HAP-1 (cell line): Measurements from ENCODE around the gene LRRC71.

ENCODE experiments used
- DNase-seq, 2 experiments: peaks; one replicate each; pipeline ENCODE4 v3.0.0-alpha.2; 2016 to 2020; ENCODE audit warnings: low spot score in 2 of 2
- H3K27me3 ChIP-seq: fragments of 250-450 bp; sonication (Bioruptor Pico); 2 replicates; pipeline ENCODE4 v1.5.1; 2020; ENCODE audit warnings: low read depth, mild to moderate bottlenecking, moderate library complexity
- H3K36me3 ChIP-seq: fragments of 250-450 bp; sonication (Bioruptor Pico); replicated peaks from 2 replicates; pipeline ENCODE4 v1.5.1; 2020; ENCODE audit warnings: mild to moderate bottlenecking
- H3K4me1 ChIP-seq: fragments of 250-450 bp; sonication (Bioruptor Pico); 2 replicates; pipeline ENCODE4 v1.5.1; 2020; ENCODE audit warnings: mild to moderate bottlenecking
- H3K4me3 ChIP-seq: fragments of 250-450 bp; sonication (Bioruptor Pico); 2 replicates; pipeline ENCODE4 v1.5.1; 2020; ENCODE audit warnings: mild to moderate bottlenecking, moderate library complexity
- H3K9me3 ChIP-seq: fragments of 250-450 bp; sonication (Bioruptor Pico); 2 replicates; pipeline ENCODE4 v1.5.1; 2020; ENCODE audit warnings: mild to moderate bottlenecking, moderate library complexity
- in situ Hi-C: fragments of 300-500 bp; cut with MboI; formaldehyde crosslinking; loops from 3 replicates; pipeline ENCODE4 v1.14.3; 2020; ENCODE audit warnings: low sequenced_read_pairs, inconsistent platforms, mixed read lengths

Gene LRRC71

DNA sequence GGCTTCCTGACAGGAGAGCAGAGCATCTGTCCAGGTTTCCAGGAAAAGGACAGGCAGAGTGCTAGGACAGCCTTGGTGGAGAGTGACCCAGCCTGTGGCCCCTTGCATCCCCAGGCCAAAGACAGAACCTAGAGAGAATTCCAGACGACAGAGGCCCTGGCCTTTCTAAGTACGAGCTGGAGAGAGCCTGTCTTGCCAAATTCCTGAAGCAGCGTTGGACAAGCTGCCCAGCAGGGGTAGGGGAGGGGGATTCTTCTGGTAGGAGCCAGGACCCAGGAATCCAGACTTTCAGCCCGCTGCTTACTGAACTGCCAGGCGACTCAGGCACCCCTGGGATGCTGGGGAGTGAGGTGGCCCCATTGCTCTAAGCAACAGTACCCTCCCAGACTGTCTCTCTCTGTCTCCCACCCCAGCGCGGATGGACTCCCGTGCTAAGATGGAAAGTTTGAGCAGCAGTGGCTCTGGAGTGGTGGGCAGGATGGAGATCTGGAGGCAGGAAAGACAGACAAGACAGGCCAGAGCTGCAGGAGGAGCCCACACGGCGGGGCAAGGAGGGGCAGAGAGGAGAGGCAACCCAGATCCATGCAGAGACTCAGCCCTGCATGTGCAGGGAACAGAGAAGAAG lies 35.8 kb upstream of the LRRC71 start:
- DNase-seq = no peak
- Histone ChIP-seq H3K4me3 (no peak overlapping the region), H3K9me3 (no peaks in the 10 kb centered on the region), H3K4me1 (no peaks in the 10 kb centered on the region), H3K27me3 (no peaks in the 10 kb centered on the region), H3K36me3 (no peaks in the 10 kb centered on the region)
- in situ Hi-C loops = no loop called here

DNA sequence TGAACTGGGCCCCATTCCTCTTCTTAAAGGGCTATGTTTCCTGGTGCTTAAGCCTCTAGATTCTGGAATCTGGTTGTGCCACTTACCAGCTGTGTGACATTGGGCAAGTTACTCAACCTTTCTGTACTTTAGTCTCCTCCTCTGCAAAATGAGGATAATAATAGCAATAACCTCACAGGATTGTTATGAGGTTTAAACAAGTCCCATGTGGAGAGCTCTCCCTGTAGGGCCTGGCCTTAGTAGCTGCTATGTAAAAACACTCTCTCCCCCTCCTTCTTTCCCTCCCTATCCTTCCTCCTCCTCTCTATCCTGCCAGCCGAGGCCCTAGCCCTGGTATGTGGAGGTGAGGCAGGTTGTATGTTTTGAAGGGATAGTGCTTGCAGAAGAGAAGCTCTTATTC lies 35.1 kb upstream of the LRRC71 start:
- no peak overlapping the region for H3K4me3 ChIP-seq
- no peaks in the 10 kb centered on the region for H3K36me3 ChIP-seq
- in situ Hi-C loops = no loop called here
- H3K4me1 ChIP-seq = peaks cover 5% of the 10 kb centered on the region
- DNase-seq = no peak
- H3K27me3 ChIP-seq = no peaks in the 10 kb centered on the region
- no peaks in the 10 kb centered on the region for H3K9me3 ChIP-seq

DNA sequence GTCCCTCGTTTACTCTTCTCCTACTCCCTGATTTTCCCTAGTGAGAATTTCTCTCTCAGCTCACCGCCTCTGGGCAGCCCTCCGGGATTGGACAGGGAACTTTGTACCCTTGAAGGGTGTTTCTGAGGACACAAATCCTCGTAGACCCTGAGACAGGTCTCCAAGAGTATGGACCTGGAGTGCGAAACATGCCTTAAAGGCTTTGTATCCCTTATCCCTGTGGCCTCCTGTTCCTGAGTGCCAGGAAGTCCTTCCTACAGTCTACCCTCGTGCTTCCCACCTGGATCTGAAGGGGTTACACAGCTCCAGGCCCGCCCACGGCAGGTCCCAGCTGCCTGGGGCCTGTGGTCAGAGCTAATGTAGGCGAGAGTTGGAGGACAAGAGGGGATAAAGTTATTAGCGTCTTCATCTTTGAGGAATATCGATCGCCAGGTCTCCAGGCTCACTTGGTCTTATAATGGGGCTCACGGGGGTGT lies 34.5 kb upstream of the LRRC71 start:
- Histone ChIP-seq H3K4me1 (peaks cover 9% of the 10 kb centered on the region), H3K9me3 (no peaks in the 10 kb centered on the region), H3K36me3 (no peaks in the 10 kb centered on the region), H3K4me3 (no peak overlapping the region), H3K27me3 (no peaks in the 10 kb centered on the region)
- in situ Hi-C loops = no loop called here
- DNase-seq = no peak

DNA sequence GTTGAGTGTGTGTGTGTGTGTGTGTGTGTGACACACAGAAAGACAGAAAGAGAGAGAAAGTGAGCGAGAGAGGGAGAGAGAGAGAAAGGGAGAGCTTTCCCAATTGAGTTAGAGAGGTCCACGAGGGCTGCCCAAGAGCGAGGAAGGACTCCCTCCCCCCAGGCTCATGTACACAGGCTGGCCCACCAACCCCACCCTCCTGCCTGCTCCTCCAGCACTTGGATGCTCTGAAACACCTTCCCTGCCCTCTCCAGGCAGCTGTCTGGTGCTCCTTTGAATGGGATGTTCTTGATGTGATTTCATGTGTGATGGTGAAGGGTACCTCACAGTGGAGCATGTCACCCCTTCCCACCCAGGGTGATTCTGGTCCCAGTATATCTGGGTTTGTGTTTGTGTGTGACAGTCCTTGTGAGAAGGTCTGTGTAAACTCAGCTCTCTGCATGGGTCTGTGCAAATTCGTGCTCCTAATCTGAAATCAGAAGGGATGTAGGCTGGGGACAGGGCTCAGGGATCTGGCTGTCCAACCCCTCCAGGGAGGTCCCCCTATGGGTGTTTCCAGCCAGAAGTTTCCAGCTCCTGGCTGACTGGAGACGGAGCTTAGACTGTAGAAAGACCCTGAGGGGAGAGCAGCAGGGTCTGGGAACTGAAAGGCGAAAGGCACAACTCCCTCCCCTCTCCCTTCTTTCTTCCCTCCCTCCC lies 33.7 kb upstream of the LRRC71 start:
- peaks cover 17% of the 10 kb centered on the region for H3K4me1 ChIP-seq
- H3K4me3 ChIP-seq = no peak overlapping the region
- H3K27me3 ChIP-seq = no peaks in the 10 kb centered on the region
- no peak for DNase-seq
- no peaks in the 10 kb centered on the region for H3K36me3 ChIP-seq
- in situ Hi-C loops = no loop called here
- no peaks in the 10 kb centered on the region for H3K9me3 ChIP-seq

DNA sequence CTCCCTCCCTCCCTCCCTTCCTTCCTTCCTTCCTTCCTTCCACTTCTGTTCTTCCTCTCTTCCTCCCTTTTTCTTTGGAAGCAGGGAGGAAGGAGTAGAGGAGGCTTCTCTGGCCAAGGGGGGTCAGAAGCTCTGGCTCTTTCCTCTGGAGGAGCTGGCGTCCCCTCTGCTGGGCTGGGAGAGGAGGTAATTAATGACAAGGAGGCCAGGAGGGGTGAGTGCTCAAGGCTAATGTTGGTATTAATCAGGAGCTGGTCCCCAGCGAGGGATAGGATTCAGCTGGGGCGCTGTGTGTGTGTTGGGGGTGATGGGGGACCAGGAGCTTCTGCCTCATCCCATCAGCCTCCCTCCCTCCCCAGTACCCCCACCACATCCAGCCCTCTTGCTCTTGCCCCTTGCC lies 33.1 kb upstream of the LRRC71 start:
- in situ Hi-C loops = no loop called here
- no peak for DNase-seq
- Histone ChIP-seq H3K4me3 (no peak overlapping the region), H3K36me3 (no peaks in the 10 kb centered on the region), H3K4me1 (peaks cover 21% of the 10 kb centered on the region), H3K9me3 (no peaks in the 10 kb centered on the region), H3K27me3 (no peaks in the 10 kb centered on the region)

DNA sequence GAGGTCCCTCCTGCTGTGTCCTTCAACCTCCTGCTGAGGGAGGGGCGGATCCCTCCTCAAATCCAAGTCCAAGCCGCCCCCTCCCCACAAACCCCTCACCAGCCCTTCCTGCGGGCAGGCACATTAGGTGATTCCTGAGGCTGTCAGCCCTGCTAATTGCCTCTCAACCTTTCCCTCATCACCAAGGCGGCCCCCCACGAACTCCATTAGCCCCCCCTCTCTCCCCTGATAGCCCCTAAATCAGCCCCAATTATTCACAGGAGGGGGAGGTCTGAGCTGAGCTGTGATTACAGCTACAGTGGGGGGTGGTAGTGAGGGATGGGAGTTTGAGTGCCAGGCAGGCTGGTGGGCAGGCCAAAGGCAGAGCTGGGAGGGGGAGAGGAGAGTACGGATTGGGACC lies 32.7 kb upstream of the LRRC71 start:
- Histone ChIP-seq H3K36me3 (no peaks in the 10 kb centered on the region), H3K27me3 (no peaks in the 10 kb centered on the region), H3K4me1 (peaks cover 21% of the 10 kb centered on the region), H3K9me3 (no peaks in the 10 kb centered on the region), H3K4me3 (no peak overlapping the region)
- no peak for DNase-seq
- in situ Hi-C loops = no loop called here

DNA sequence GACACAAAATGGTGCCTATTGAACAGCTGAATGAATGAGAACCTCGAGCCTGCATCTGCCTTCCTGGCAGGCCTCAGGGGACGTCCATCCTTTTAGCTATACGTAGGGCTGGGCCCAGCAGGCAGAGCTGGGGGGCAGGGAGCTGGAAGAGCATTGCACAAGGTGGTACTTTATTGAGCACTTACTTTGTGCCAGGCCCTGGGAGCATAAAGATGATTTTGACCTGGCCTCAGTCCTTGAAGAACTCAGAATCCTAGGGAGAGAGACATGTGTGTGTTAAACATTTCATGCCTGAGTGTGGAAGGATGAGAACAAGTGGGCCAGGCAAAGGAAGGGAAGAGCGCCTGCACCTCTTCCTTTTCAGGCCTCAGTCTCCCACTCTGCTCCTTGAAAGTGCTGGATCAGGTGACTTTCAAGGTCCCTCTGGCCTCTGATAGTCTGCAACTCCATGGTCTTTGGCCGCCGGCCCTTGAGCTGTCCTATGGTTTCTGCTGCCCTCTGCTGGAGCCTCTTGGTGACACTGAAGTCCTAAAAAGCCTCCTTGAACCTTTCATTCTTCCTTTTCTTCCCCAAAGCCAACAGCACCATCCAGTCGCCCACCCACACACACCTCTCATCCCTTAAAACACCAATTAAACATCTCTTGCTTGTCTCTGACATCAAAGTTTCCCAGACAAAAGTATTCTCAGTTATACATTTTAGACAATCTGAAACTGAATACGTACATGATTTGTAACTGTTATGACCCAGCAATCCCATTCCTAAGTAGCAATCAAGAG lies 30.4 kb upstream of the LRRC71 start:
- Histone ChIP-seq H3K4me3 (no peak overlapping the region), H3K36me3 (no peaks in the 10 kb centered on the region), H3K27me3 (no peaks in the 10 kb centered on the region), H3K4me1 (peaks cover 21% of the 10 kb centered on the region), H3K9me3 (no peaks in the 10 kb centered on the region)
- DNase-seq = peak; percentile 86 to 93
- in situ Hi-C loops = no loop called here

DNA sequence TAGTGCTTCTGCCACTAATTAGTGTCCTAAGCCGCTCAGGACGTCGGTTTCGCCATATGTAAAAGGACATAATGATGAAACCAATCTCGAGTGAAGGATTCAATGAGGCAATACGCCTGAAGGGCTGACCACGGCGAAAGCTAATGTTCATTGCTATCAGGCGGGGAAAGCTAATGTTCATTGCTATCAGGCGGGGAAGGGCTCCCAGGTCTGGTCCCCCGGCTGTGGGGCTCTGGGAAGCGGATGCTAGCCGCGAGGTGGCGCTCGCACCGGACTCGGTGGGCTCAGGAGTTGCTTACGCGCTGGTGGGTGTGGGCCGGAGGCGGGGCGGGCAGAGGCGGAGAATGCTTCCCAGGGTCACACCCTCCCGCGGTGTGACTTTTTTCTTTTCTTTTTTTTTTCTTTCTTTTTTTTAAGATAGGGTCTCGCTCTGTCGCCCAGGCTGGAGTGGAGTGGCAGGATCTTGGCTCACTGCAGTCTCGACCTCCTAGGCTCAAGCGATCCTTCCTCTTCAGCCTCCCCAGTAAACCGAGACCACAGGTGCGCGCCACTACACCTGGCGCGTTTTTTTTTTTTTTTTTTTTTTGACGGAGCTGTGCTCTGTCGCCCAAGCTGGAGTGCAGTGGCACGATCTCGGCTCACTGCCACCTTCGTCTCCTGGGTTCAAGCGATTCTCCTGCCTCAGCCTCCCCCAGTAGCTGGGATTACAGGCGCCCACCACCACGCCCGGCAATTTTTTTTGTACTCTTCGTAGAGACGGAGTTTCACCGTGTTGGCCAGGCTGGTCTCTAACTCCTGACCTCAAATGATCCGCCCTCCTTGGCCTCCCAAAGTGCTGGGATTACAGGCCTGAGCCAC lies 28.0 kb upstream of the LRRC71 start:
- peak overlapping the region; percentile 6; the same call in 1 of the 2 replicates for H3K4me3 ChIP-seq
- peak; percentile 85 to 97 for DNase-seq
- no peaks in the 10 kb centered on the region for H3K36me3 ChIP-seq
- H3K27me3 ChIP-seq = no peaks in the 10 kb centered on the region
- H3K4me1 ChIP-seq = peaks cover 21% of the 10 kb centered on the region
- H3K9me3 ChIP-seq = no peaks in the 10 kb centered on the region
- in situ Hi-C loops = no loop called here

DNA sequence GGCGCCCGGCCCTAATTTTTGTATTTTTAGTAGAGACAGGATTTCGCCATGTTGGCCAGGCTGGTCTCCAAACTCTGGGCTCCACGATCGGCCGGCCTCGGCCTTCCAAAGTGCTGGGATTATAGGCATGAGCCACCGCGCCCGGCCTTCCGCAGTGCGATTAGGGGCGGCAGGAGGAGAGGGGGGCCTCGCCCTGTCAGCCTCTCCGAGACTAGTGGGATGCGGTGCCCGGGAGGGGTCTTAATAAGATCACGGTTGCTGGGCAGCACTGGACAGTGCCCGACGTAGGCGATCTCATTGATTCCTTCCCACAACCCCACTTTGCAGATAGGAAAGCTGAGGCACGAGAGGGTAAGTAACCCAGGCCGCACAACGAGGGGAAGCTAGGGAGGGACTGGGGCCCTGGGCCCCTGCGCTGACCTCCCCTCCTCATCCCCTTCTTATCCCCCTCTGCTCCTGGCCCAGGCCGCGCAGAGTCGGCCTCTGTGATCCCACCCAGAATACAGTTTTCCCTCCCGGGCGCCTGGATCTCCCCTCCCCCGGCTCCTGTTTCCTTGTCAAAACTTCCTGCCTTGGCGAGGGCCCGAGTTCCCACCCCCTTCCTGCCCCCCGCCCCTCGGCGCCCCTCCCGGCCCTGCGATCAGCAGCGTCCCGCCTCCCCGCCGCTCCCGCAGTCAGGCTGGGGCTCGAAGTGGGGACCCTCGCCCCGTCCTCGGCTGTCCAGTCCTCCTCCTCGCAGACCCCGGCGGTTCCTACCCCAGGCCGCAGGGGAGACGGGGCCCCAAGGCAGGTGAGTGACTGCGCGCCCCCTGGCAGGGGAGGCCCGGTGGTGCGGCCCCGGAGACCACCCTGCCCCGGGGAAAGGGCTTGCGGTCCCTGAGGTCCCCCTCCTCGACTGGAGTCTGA lies 27.1 kb upstream of the LRRC71 start, which contains the start of gene PEAR1:
PEAR1 (plus strand) TSS at position 671 of the 906 bp plus-strand sequence. CDS start 10,209 bp downstream, outside the sequence.
- no peak for DNase-seq
- in situ Hi-C loops = no loop called here
- Histone ChIP-seq H3K36me3 (no peaks in the 10 kb centered on the region), H3K9me3 (no peaks in the 10 kb centered on the region), H3K27me3 (no peaks in the 10 kb centered on the region), H3K4me1 (peaks cover 21% of the 10 kb centered on the region), H3K4me3 (no peak within 1 kb of the TSS)

DNA sequence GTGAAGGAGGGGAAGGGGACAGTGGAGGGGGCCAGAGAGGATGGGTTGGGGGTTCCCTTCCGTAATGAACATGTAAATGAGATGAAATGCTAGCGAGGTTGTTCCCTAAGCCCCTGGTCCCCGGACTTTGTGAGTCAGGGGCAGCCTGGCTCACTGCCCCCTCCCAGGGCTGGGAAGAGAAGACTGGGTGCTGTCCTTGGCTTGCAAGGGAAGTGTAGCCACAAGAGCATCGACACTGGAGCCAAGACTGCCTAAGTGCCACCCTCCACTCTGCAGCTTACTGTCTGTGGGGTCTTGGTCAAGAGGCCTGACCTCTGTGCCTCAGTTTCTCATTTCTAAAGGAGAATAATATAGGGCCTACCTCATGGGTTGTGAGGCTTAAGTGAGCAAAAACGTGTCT lies 26.4 kb upstream of the LRRC71 start:
- in situ Hi-C loops = no loop called here
- H3K4me1 ChIP-seq = peaks cover 21% of the 10 kb centered on the region
- H3K27me3 ChIP-seq = no peaks in the 10 kb centered on the region
- no peak for DNase-seq
- H3K36me3 ChIP-seq = no peaks in the 10 kb centered on the region
- H3K4me3 ChIP-seq = no peak overlapping the region
- H3K9me3 ChIP-seq = no peaks in the 10 kb centered on the region

DNA sequence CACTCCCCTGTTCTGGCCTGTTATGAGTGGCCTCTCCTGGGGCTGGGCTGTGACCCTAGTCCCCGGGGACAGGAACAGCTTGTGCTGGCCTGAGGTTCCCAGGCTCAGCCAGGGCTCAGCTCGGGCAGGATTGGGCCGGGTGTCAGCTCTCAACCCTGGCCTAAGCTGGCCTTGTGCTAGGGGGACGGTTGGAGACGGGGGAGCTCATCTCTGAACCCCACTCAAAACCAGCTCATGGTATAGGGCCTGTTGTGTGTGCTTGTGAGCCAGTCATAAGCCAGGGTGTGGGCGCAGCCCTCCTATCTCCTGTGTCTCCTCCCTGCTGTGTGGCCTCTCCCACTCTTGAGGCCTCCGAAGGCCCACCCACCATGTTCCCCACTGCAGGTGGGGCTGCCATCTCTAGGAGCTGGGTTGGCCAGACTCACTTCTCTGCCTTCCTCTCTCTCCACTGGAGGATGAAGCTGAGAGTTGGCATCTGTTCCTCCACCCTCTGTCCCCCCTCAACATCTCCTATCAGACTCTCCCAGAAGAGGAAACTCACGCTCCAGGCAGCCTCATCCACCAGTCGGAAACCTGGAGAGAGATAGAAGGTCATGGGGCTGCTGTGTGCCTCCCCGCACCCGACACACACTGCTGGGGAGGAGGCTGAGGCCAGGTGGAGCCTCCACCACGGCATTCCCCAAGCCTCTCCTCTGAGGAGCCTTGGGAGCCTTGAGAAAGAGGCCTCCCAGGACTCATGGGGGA lies 25.5 kb upstream of the LRRC71 start:
- Histone ChIP-seq H3K4me3 (no peak overlapping the region), H3K4me1 (peaks cover 21% of the 10 kb centered on the region), H3K27me3 (no peaks in the 10 kb centered on the region), H3K36me3 (no peaks in the 10 kb centered on the region), H3K9me3 (no peaks in the 10 kb centered on the region)
- no peak for DNase-seq
- in situ Hi-C loops = no loop called here

DNA sequence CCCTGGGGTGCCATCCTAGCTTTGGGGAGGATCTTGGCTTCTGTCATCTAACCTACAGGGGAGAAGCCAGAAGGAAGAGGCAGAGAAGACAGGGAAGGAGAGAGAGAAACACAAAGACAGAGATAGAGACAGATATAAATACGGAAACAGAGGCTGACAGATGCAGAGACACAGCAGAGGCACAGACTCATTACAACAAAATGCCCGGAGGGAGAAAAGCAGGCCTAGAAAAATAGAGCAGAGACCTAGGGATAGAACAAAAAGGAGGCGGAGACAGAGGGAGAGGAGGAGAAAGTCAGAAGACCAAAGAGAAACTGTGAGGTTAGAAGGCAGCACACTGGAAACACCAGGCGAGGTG lies 25.0 kb upstream of the LRRC71 start:
- in situ Hi-C loops = no loop called here
- no peaks in the 10 kb centered on the region for H3K9me3 ChIP-seq
- peaks cover 15% of the 10 kb centered on the region for H3K4me1 ChIP-seq
- no peak overlapping the region for H3K4me3 ChIP-seq
- no peaks in the 10 kb centered on the region for H3K27me3 ChIP-seq
- DNase-seq = no peak
- H3K36me3 ChIP-seq = no peaks in the 10 kb centered on the region
